ENCODE measurements around the gene FRY. TPM values are rescaled to one million over a fixed set of nuclear protein-coding genes. Genes with fewer than 3 reads are reported as not detected.
A peak's percentile ranks its signal among the peaks of the same experiment; 100 is the strongest.

The FRY gene
- total RNA-seq, 1 experiment from 2014 or later, result 1.9 TPM

GRCh38 chr13:32010136-32010535 is 21.4 kb upstream of the FRY start:
- in situ Hi-C loops (cut with HindIII; ENCODE audit: low pct_unique_long_range_greater_than_20kb, low sequenced_read_pairs), result no loop called here
- no peak for DNase-seq (ENCODE audit: low read depth)

- DNase-seq (ENCODE audit: low read depth), result no peak
- in situ Hi-C loops (cut with HindIII; ENCODE audit: low pct_unique_long_range_greater_than_20kb, low sequenced_read_pairs), result no loop called here
Observed at GRCh38 chr13:32011971-32012370, 19.6 kb upstream of the FRY start.

- in situ Hi-C loops (cut with HindIII; ENCODE audit: low pct_unique_long_range_greater_than_20kb, low sequenced_read_pairs), result no loop called here
- DNase-seq (ENCODE audit: low read depth), result no peak
Observed at GRCh38 chr13:32013181-32013580, 18.4 kb upstream of the FRY start.

- in situ Hi-C loops (cut with HindIII; ENCODE audit: low pct_unique_long_range_greater_than_20kb, low sequenced_read_pairs), result no loop called here
- no peak for DNase-seq (ENCODE audit: low read depth)
Observed at GRCh38 chr13:32016119-32016518, 15.5 kb upstream of the FRY start.

GRCh38 chr13:32016631-32017030 is 14.9 kb upstream of the FRY start:
- no peak for DNase-seq (ENCODE audit: low read depth)
- in situ Hi-C loops (cut with HindIII; ENCODE audit: low pct_unique_long_range_greater_than_20kb, low sequenced_read_pairs), result no loop called here

- in situ Hi-C loops (cut with HindIII; ENCODE audit: low pct_unique_long_range_greater_than_20kb, low sequenced_read_pairs), result no loop called here
Observed at GRCh38 chr13:32017474-32017873, 14.1 kb upstream of the FRY start.

GRCh38 chr13:32019612-32020233 is 11.9 kb upstream of the FRY start:
- peak; percentile 17 for DNase-seq (ENCODE audit: low read depth)
- in situ Hi-C loops (cut with HindIII; ENCODE audit: low pct_unique_long_range_greater_than_20kb, low sequenced_read_pairs), result no loop called here

More at GRCh38 chr13:32017474-32017873, 14.1 kb upstream of the FRY start:
- no peak for DNase-seq (ENCODE audit: low read depth)

GRCh38 chr13:32021785-32022184 is 9.8 kb upstream of the FRY start:
- DNase-seq (ENCODE audit: low read depth), result no peak

GRCh38 chr13:32022311-32022710 is 9.3 kb upstream of the FRY start:
- no peak for DNase-seq (ENCODE audit: low read depth)
- in situ Hi-C loops (cut with HindIII; ENCODE audit: low pct_unique_long_range_greater_than_20kb, low sequenced_read_pairs), result no loop called here

More at GRCh38 chr13:32021785-32022184, 9.8 kb upstream of the FRY start:
- in situ Hi-C loops (cut with HindIII; ENCODE audit: low pct_unique_long_range_greater_than_20kb, low sequenced_read_pairs), result no loop called here

GRCh38 chr13:32023096-32023495 is 8.5 kb upstream of the FRY start:
- in situ Hi-C loops (cut with HindIII; ENCODE audit: low pct_unique_long_range_greater_than_20kb, low sequenced_read_pairs), result no loop called here
- DNase-seq (ENCODE audit: low read depth), result no peak

- in situ Hi-C loops (cut with HindIII; ENCODE audit: low pct_unique_long_range_greater_than_20kb, low sequenced_read_pairs), result no loop called here
- no peak for DNase-seq (ENCODE audit: low read depth)
Observed at GRCh38 chr13:32023698-32024097, 7.9 kb upstream of the FRY start.

GRCh38 chr13:32024750-32025149 is 6.8 kb upstream of the FRY start:
- in situ Hi-C loops (cut with HindIII; ENCODE audit: low pct_unique_long_range_greater_than_20kb, low sequenced_read_pairs), result no loop called here
- no peak for DNase-seq (ENCODE audit: low read depth)

GRCh38 chr13:32025730-32026129 is 5.8 kb upstream of the FRY start:
- in situ Hi-C loops (cut with HindIII; ENCODE audit: low pct_unique_long_range_greater_than_20kb, low sequenced_read_pairs), result no loop called here
- DNase-seq (ENCODE audit: low read depth), result no peak

- in situ Hi-C loops (cut with HindIII; ENCODE audit: low pct_unique_long_range_greater_than_20kb, low sequenced_read_pairs), result no loop called here
- no peak for DNase-seq (ENCODE audit: low read depth)
Observed at GRCh38 chr13:32026623-32027022, 5.0 kb upstream of the FRY start.

GRCh38 chr13:32028711-32029110 is 2.9 kb upstream of the FRY start:
- in situ Hi-C loops (cut with HindIII; ENCODE audit: low pct_unique_long_range_greater_than_20kb, low sequenced_read_pairs), result no loop called here
- no peak for DNase-seq (ENCODE audit: low read depth)

GRCh38 chr13:32029684-32030083 is 1.9 kb upstream of the FRY start:
- in situ Hi-C loops (cut with HindIII; ENCODE audit: low pct_unique_long_range_greater_than_20kb, low sequenced_read_pairs), result no loop called here
- DNase-seq (ENCODE audit: low read depth), result no peak

GRCh38 chr13:32031815-32032370 is 319 bp downstream of the FRY start:
- DNase-seq (ENCODE audit: low read depth), result no peak
- in situ Hi-C loops (cut with HindIII; ENCODE audit: low pct_unique_long_range_greater_than_20kb, low sequenced_read_pairs), result no loop called here

GRCh38 chr13:32032759-32033158 is 1.2 kb downstream of the FRY start:
- in situ Hi-C loops (cut with HindIII; ENCODE audit: low pct_unique_long_range_greater_than_20kb, low sequenced_read_pairs), result no loop called here
- DNase-seq (ENCODE audit: low read depth), result no peak

- DNase-seq (ENCODE audit: low read depth), result no peak
- in situ Hi-C loops (cut with HindIII; ENCODE audit: low pct_unique_long_range_greater_than_20kb, low sequenced_read_pairs), result no loop called here
Observed at GRCh38 chr13:32033744-32034143, 2.2 kb downstream of the FRY start.

- in situ Hi-C loops (cut with HindIII; ENCODE audit: low pct_unique_long_range_greater_than_20kb, low sequenced_read_pairs), result no loop called here
- no peak for DNase-seq (ENCODE audit: low read depth)
Observed at GRCh38 chr13:32035716-32036115, 4.1 kb downstream of the FRY start.
